Testis (tissue), 2 donors: Measurements from ENCODE around the gene COL6A1.

Experiments used
- POLR2A ChIP-seq: fragments of 450-650 bp; IDR thresholded peaks from one replicate; pipeline ENCODE4 v1.6.1; 2017; ENCODE audit warnings: antibody characterized with exemption, mild to moderate bottlenecking, moderate library complexity
- TF ChIP-seq, protein P1 (sequence below), 3 experiments: fragments of 450-650 bp in 2 of 3; fragments of 200-600 bp in 1 of 3; sonication (generic) in 1 of 3; IDR thresholded peaks; one replicate each; pipeline ENCODE4 v1.5.1; 2016 to 2019; ENCODE audit warnings: antibody characterized with exemption in 3 of 3, mild to moderate bottlenecking in 2 of 3, moderate library complexity in 1 of 3

- TF ChIP-seq, protein P1, sequence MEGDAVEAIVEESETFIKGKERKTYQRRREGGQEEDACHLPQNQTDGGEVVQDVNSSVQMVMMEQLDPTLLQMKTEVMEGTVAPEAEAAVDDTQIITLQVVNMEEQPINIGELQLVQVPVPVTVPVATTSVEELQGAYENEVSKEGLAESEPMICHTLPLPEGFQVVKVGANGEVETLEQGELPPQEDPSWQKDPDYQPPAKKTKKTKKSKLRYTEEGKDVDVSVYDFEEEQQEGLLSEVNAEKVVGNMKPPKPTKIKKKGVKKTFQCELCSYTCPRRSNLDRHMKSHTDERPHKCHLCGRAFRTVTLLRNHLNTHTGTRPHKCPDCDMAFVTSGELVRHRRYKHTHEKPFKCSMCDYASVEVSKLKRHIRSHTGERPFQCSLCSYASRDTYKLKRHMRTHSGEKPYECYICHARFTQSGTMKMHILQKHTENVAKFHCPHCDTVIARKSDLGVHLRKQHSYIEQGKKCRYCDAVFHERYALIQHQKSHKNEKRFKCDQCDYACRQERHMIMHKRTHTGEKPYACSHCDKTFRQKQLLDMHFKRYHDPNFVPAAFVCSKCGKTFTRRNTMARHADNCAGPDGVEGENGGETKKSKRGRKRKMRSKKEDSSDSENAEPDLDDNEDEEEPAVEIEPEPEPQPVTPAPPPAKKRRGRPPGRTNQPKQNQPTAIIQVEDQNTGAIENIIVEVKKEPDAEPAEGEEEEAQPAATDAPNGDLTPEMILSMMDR (IDR thresholded peaks at IDR 0.05): no peak
- TF ChIP-seq POLR2A: no peak
Observed at GRCh38 chr21:45976701-45977311, 4.8 kb upstream of the COL6A1 start.
